GM12878 (cell line): ENCODE data around the gene WIPF1. TPM values are rescaled to one million over a fixed set of nuclear protein-coding genes. Genes with fewer than 3 reads are reported as not detected.

ENCODE experiments used
- ATAC-seq: fragments of 200-7000 bp; cut with Tn5 transposase; 3 replicates; pipeline ENCODE4 v1.9.1; 2020; ENCODE audit warnings: mild to moderate bottlenecking, moderate library complexity
- BruUV-seq: library from RNA; stranded (reverse); fragments of 400-500 nt; replicated peaks from 2 replicates; lab custom pipeline; 2021; lab: Mats Ljungman, UMichigan
- CTCF ChIA-PET: fragments of 300-600 bp; sonication (Branson Sonifier 250); formaldehyde crosslinking; extraction: SDS; loops from one replicate; lab custom pipeline; 2021; ENCODE audit warnings: inconsistent platforms; lab: Yijun Ruan, JAX
- POLR2A ChIA-PET: fragments of 350-600 bp; formaldehyde crosslinking; extraction: SDS; loops from one replicate; lab custom pipeline; 2021; ENCODE audit warnings: inconsistent platforms; lab: Charles Lee
- RAD21 ChIA-PET: fragments of 300-600 bp; sonication (Branson Sonifier 250); formaldehyde crosslinking; loops from one replicate; lab custom pipeline; 2023; ENCODE audit warnings: antibody characterized with exemption; ENCODE audit not compliant: unreplicated experiment; lab: Charles Lee
- SMC1A ChIA-PET: fragments of 300-600 bp; sonication (Branson Sonifier 250); formaldehyde crosslinking; loops from one replicate; lab custom pipeline; 2023; ENCODE audit not compliant: unreplicated experiment, uncharacterized antibody; lab: Charles Lee
- DNase-seq: peaks from one replicate; pipeline ENCODE4 v3.0.0-alpha.2; 2011; ENCODE audit warnings: low read depth, low spot score
- FAIRE-seq: peaks from 3 replicates; lab custom pipeline; 2011; peaks lifted over from hg19 to GRCh38; lab: Jason Lieb, UNC
- H2AFZ ChIP-seq: 2 replicates; pipeline ENCODE4 v1.6.0; 2011; ENCODE audit warnings: low read depth, low read length, control low read depth; ENCODE audit not compliant: control insufficient read depth
- H3K27ac ChIP-seq: 2 replicates; pipeline ENCODE4 v1.5.1; 2011; ENCODE audit warnings: control low read depth; ENCODE audit not compliant: control insufficient read depth, insufficient read depth
- H3K27me3 ChIP-seq, 2 experiments: replicated peaks in 1 of 2; 2 replicates each; pipeline versions ENCODE4 v1.6.0 to v1.6.1; 2011; ENCODE audit warnings: low read length in 1 of 2; ENCODE audit not compliant: control insufficient read depth in 2 of 2, insufficient read depth in 2 of 2
- H3K36me3 ChIP-seq, 2 experiments: 2 replicates each; pipeline ENCODE4 v1.5.1; 2011; ENCODE audit warnings: low read length in 1 of 2; ENCODE audit not compliant: control insufficient read depth in 2 of 2, insufficient read depth in 2 of 2
- H3K4me1 ChIP-seq: 2 replicates; pipeline ENCODE4 v1.6.1; 2011; ENCODE audit warnings: mild to moderate bottlenecking, low read length, moderate library complexity, mixed read lengths; ENCODE audit not compliant: control insufficient read depth, insufficient read depth
- H3K4me2 ChIP-seq: 2 replicates; pipeline ENCODE4 v1.6.0; 2011; ENCODE audit warnings: control low read depth; ENCODE audit not compliant: control insufficient read depth, insufficient read depth
- H3K4me3 ChIP-seq: fragments of 200-600 bp; sonication (generic); 2 replicates; pipeline ENCODE4 v1.5.1; 2016
- H3K79me2 ChIP-seq: 2 replicates; pipeline ENCODE4 v1.6.0; 2011; ENCODE audit warnings: low read length; ENCODE audit not compliant: control insufficient read depth, insufficient read depth
- H3K9ac ChIP-seq: 2 replicates; pipeline ENCODE4 v1.8.0; 2011; ENCODE audit warnings: low read length, control low read depth, mixed read lengths; ENCODE audit not compliant: control insufficient read depth, insufficient read depth
- H3K9me3 ChIP-seq: replicated peaks from 3 replicates; pipeline ENCODE4 v1.5.1; 2011; ENCODE audit warnings: mild to moderate bottlenecking, low read length; ENCODE audit not compliant: control insufficient read depth, insufficient read depth
- H4K20me1 ChIP-seq: 2 replicates; pipeline ENCODE4 v1.6.0; 2011; ENCODE audit not compliant: control insufficient read depth, insufficient read depth
- BACH1 ChIP-seq: fragments of 450-650 bp; IDR thresholded peaks from 2 replicates; pipeline ENCODE4 v1.6.1; 2017; ENCODE audit warnings: mild to moderate bottlenecking, borderline replicate concordance
- CBX3 ChIP-seq: fragments of 200-600 bp; sonication (generic); IDR thresholded peaks from 2 replicates; pipeline ENCODE4 v1.6.1; 2016; ENCODE audit warnings: low read depth, borderline replicate concordance
- CHD2 ChIP-seq: IDR thresholded peaks from 2 replicates; pipeline ENCODE4 v1.6.1; 2011; ENCODE audit warnings: low read depth, low read length, improper control_type of control experiment, borderline replicate concordance
- ESRRA ChIP-seq: IDR thresholded peaks from 2 replicates; pipeline ENCODE4 v1.6.1; 2012; ENCODE audit warnings: mild to moderate bottlenecking, low read length, improper control_type of control experiment
- FOS ChIP-seq: IDR thresholded peaks from 3 replicates; pipeline ENCODE4 v1.6.1; 2011; ENCODE audit warnings: borderline replicate concordance; ENCODE audit not compliant: insufficient read length; ENCODE audit errors: extremely low read depth
- GATAD2B ChIP-seq: fragments of 450-650 bp; conservative IDR thresholded peaks from 2 replicates; pipeline ENCODE4 v1.6.1; 2017; ENCODE audit warnings: low read depth, mild to moderate bottlenecking, moderate library complexity
- HDAC6 ChIP-seq: fragments of 200-600 bp; sonication (generic); IDR thresholded peaks from one replicate; pipeline ENCODE4 v1.8.0; 2017; ENCODE audit warnings: antibody characterized with exemption; ENCODE audit not compliant: unreplicated experiment
- IKZF2 ChIP-seq, 2 experiments: fragments of 450-650 bp; IDR thresholded peaks; 2 replicates each; pipeline ENCODE4 v1.6.1; 2017; ENCODE audit warnings: mild to moderate bottlenecking in 2 of 2, moderate library complexity in 2 of 2
- KLF5 ChIP-seq: fragments of 450-650 bp; IDR thresholded peaks from 2 replicates; pipeline ENCODE4 v1.6.1; 2014; ENCODE audit warnings: mild to moderate bottlenecking; ENCODE audit not compliant: partially characterized antibody
- NBN ChIP-seq: fragments of 450-650 bp; IDR thresholded peaks from 2 replicates; pipeline ENCODE4 v1.6.1; 2016
- RFX5 ChIP-seq: IDR thresholded peaks from 2 replicates; pipeline ENCODE4 v1.6.1; 2011; ENCODE audit warnings: low read depth, low read length, improper control_type of control experiment
- SREBF2 ChIP-seq: IDR thresholded peaks from 2 replicates; pipeline ENCODE4 v1.6.1; 2012; ENCODE audit warnings: mild to moderate bottlenecking, low read length
- TAF1 ChIP-seq: IDR thresholded peaks from 2 replicates; pipeline ENCODE4 v1.6.1; 2011; ENCODE audit warnings: mild to moderate bottlenecking, low read depth, low read length, borderline replicate concordance
- TCF12 ChIP-seq: IDR thresholded peaks from 2 replicates; pipeline ENCODE4 v1.6.1; 2011; ENCODE audit warnings: low read depth, mild to moderate bottlenecking, low read length
- TCF3 ChIP-seq: IDR thresholded peaks from 2 replicates; pipeline ENCODE4 v1.6.1; 2012; ENCODE audit warnings: low read depth, mild to moderate bottlenecking, low read length, borderline replicate concordance; ENCODE audit not compliant: insufficient read depth
- TCF7 ChIP-seq: IDR thresholded peaks from 2 replicates; pipeline ENCODE4 v1.6.1; 2014; ENCODE audit warnings: antibody characterized with exemption, borderline replicate concordance
- ZNF274 ChIP-seq: IDR thresholded peaks from one replicate; pipeline ENCODE4 v1.8.0; 2011; ENCODE audit not compliant: insufficient read length, insufficient read depth
- ZSCAN29 ChIP-seq: fragments of 450-650 bp; IDR thresholded peaks from 2 replicates; pipeline ENCODE4 v1.6.1; 2017; ENCODE audit warnings: mild to moderate bottlenecking, moderate library complexity
- WGBS: methylation state at CpG from one replicate; pipeline ENCODE4 v1.1.6; 2016; ENCODE audit warnings: low lambda C conversion rate; ENCODE audit not compliant: insufficient replicate concordance, insufficient coverage; ENCODE audit errors: missing lambda C conversion rate; 5-methylcytosine and 5-hydroxymethylcytosine counted together
- in situ Hi-C: fragments of 300-500 bp; cut with MboI; formaldehyde crosslinking; loops from 9 replicates; pipeline ENCODE4 v1.14.3; 2018; ENCODE audit warnings: mixed read lengths
- intact Hi-C: fragments of 100-400 bp; cut with micrococcal nuclease; formaldehyde crosslinking; loops from one replicate; pipeline ENCODE4 v1.14.2; 2022; ENCODE audit not compliant: unreplicated experiment
- polyA plus RNA-seq, 11 experiments: library from polyadenylated mRNA; depleted of rRNA in 4 of 11; unstranded in 6 of 11; stranded (reverse) in 5 of 11; fragments of >200 nt; fragmentation: Nextera tagmentation in 4 of 11; fragmentation: Illumina TruSeq in 1 of 11; extraction: Ambion mirVana in 4 of 11; extraction: Trizol in 1 of 11; gene quantifications; 1 replicate in 1 of 11; 2 replicates in 10 of 11; pipeline versions ENCODE4 v1.2.1 to v1.2.3, GENCODE V29; 2011 to 2016; ENCODE audit warnings: inconsistent platforms in 2 of 11, missing spikeins in 2 of 11, low read depth in 1 of 11
- total RNA-seq, 4 experiments: library from RNA; depleted of rRNA in 3 of 4; stranded (reverse); fragments of >200 nt in 3 of 4; fragmentation: Illumina TruSeq in 1 of 4; extraction: Trizol in 1 of 4; gene quantifications; 2 replicates each; pipeline versions ENCODE4 v1.2.1 to v1.2.3, GENCODE V29; 2013 to 2021

WIPF1 gene
- total and polyA plus RNA-seq, 10 of the 15 experiments (the other 5 are each of a cell fraction or from before 2014, with no cell fraction given): 23.1 to 188 (median 68.9) TPM

GRCh38 chr2:174561283-174561971 is 36.2 kb downstream of the WIPF1 start:
- Histone ChIP-seq H3K9me3 (no peaks in the 10 kb centered on the region), H3K9ac (no peak overlapping the region), H4K20me1 (no peaks in the 10 kb centered on the region), H3K4me1 (no peaks in the 10 kb centered on the region), H3K27ac (no peak overlapping the region), H3K4me2 (no peak overlapping the region), H3K27me3 (no peaks in the 10 kb centered on the region), H3K36me3 (peaks cover 13 to 14% of the 10 kb centered on the region in 2 experiments), H3K4me3 (no peak overlapping the region), H2AFZ (no peak overlapping the region), H3K79me2 (no peaks in the 10 kb centered on the region)
- POLR2A ChIA-PET: no interaction called here
- no TSS peak for BruUV-seq
- no peak for ATAC-seq
- DNase-seq: no peak
- intact Hi-C loops (no loop called here), in situ Hi-C loops (no loop called here)
- CTCF ChIA-PET: interaction anchor here (0.7 to 1.9 kb wide), 5 partner anchors 11 to 128 kb away, joined by 3 to 6 read pairs (median 3); no protein-coding TSS in a partner anchor
- WGBS: 98% methylated on average over 8 of the region's 8 CpGs
- SMC1A ChIA-PET: interaction anchor here (0.7 to 2.0 kb wide), 7 partner anchors 17 to 127 kb away, joined by 3 to 9 read pairs (median 3); no protein-coding TSS in a partner anchor
- RAD21 ChIA-PET: interaction anchor here (0.9 to 1.0 kb wide), 3 partner anchors 30 to 98 kb away, joined by 3 read pairs; no protein-coding TSS in a partner anchor
- no peak for FAIRE-seq
- TF ChIP-seq TAF1 (no peak), TCF12 (no peak), TCF7 (no peak), HDAC6 (no peak), GATAD2B (no peak), CHD2 (no peak), ZSCAN29 (no peak), ZNF274 (no peak), NBN (no peak), KLF5 (no peak), IKZF2 (IDR thresholded peaks at IDR 0.05) (no peak), FOS (no peak), BACH1 (no peak), CBX3 (no peak), TCF3 (no peak), RFX5 (no peak), ESRRA (no peak), SREBF2 (no peak)
